ENCODE measurements around the gene VWA3A. TPM values are rescaled to one million over a fixed set of nuclear protein-coding genes. Genes with fewer than 3 reads are reported as not detected.

Gene VWA3A
- total RNA-seq, 1 donor from 2014 or later: 0.53 TPM

DNA sequence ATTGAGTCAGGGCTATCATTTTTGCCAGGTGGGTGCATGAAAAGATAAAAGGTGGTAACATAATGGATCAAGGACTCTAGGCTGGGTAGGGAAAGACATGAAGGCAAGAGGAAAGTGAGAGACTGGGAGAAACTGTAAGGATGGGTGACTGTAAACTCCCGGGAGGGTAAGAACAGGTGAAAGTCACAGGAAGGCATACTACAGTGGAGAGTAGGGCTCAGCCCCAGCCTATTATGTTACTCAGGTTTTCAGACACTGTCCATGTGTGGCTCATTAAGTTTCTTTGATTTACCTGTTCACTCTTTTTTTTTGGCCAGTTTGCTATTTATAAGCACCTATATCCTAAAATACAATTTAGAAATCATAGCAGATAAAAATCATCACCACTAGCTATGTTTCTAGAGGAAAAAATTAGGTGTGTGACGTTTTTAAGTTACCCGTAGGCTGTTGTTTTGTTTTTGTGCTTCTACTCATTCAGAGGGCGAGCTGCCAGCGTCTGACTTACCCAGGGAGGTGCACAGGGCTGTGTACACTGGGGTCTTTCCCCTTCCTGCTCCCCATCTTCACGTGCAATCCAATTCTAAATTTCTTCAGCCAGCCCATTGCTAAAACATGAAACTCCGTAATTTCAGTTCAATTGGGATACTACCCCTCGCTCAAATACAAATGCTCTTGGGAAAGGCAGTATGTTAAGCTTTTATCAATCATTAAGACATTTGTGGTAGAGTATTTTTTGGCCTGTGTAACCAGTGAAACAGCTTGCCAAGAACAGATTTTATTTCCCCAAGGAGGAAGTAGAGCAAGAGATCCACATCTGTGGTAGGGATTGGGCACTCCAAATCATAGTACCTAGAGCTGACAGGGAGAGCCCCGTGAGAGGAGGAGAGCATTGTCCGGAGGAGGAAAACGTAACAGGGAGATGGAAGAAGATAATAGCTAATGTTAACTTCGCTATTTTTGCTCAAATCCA lies 21.7 kb upstream of the VWA3A start:
- DNase-seq: no peak
- peaks cover 11% of the 10 kb centered on the region for H3K36me3 Mint-ChIP-seq (ENCODE audit: low read depth)
- no peaks in the 10 kb centered on the region for H3K9me3 Mint-ChIP-seq
- POLR2A ChIA-PET: no interaction called here
- no peak for ATAC-seq (ENCODE audit: low read depth)
- H3K4me1 Mint-ChIP-seq: no peaks in the 10 kb centered on the region
- no peaks in the 10 kb centered on the region for H3K27me3 Mint-ChIP-seq
- no peak overlapping the region for H3K4me3 Mint-ChIP-seq
- CTCF ChIA-PET: interaction anchor here (1.5 to 1.9 kb wide), 3 partner anchors 9 to 70 kb away, joined by 5 to 6 read pairs (median 6); no protein-coding TSS in a partner anchor
- intact Hi-C loops (cut with micrococcal nuclease): no loop called here
- TF ChIP-seq CTCF (IDR thresholded peaks at IDR 0.05): no peak
- H3K27ac Mint-ChIP-seq: no peak overlapping the region

DNA sequence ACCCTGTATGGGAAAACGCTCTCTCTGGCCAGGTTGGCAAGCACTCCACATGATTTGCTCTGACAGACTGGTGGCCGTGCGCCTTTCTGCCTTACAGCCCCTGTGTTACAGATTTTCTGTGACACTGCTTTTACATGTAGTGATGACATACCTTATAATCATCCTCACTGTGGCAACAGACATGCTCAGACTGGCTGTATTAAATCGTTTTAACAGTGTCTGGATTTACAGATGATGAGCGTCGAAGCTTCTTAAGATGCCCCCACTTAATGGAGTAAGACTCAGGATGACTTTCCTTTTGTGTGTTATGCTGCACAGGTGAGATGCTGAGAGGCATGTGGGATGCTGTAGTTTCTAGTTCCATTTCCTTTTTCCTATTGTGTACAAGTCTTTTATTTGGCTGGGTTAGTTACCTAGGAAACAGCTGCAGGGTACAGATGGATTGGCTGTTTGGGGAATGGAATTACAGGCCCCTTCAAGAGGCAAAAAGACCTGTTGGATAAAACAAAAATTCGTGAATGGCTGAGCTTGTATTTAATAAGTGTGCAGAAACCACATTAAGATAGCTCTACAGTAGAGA lies 20.9 kb upstream of the VWA3A start:
- no peak for DNase-seq
- Mint-ChIP-seq H3K9me3 (no peaks in the 10 kb centered on the region), H3K4me3 (no peak overlapping the region), H3K4me1 (no peaks in the 10 kb centered on the region), H3K27me3 (no peaks in the 10 kb centered on the region), H3K36me3 (ENCODE audit: low read depth) (peaks cover 11% of the 10 kb centered on the region), H3K27ac (no peak overlapping the region)
- no peak for TF ChIP-seq CTCF (IDR thresholded peaks at IDR 0.05)
- ChIA-PET POLR2A (no interaction called here), CTCF (interaction anchor here (1.0 to 1.9 kb wide), 4 partner anchors 10 to 71 kb away, joined by 3 to 6 read pairs (median 6); no protein-coding TSS in a partner anchor)
- intact Hi-C loops (cut with micrococcal nuclease): no loop called here
- ATAC-seq (ENCODE audit: low read depth): no peak

- TF ChIP-seq CTCF (IDR thresholded peaks at IDR 0.05): no peak
- Mint-ChIP-seq H3K9me3 (no peaks in the 10 kb centered on the region), H3K36me3 (ENCODE audit: low read depth) (peaks cover 13% of the 10 kb centered on the region), H3K27ac (no peak overlapping the region), H3K4me3 (no peak overlapping the region), H3K4me1 (no peaks in the 10 kb centered on the region), H3K27me3 (no peaks in the 10 kb centered on the region)
- DNase-seq (no peak), ATAC-seq (ENCODE audit: low read depth) (no peak)
- CTCF ChIA-PET: interaction anchor here (0.8 to 1.4 kb wide), 2 partner anchors 26 to 71 kb away, joined by 3 to 5 read pairs; no protein-coding TSS in a partner anchor
- POLR2A ChIA-PET: no interaction called here
- intact Hi-C loops (cut with micrococcal nuclease): no loop called here
These were observed 19.0 kb upstream of the VWA3A start for GRCh38 chr16:22073350-22073749.

DNA sequence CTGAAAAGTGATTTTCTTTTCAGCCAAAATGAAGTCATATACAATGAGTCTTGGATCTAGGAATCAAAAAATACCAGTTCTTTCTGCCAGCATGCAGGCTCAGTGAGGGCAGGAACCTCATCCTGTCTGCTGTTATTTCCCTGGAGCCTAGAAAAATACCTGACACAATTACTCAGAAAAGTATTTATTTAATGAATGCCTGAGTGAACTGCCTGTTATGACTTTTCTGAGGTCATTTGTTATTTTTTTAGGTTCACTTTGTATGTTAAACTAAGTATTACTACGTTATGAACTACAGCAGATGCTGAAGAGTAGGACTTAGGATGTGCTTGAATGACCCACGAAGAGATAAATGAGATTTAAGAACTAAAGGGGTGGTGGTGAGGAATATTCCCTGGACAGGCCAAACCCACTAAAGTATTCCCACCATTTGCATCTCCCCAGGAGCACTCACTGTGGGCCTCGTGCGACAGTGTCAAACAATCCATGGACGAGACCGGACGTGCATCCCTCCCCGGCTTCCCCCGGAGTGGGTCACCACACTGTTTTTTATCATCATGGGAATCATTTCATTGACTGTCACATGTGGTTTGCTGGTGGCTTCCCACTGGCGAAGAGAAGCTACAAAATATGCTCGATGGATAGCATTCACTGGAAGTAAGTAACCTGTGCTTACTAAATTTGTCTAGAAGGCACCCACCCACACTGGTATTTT lies 17.1 kb upstream of the VWA3A start:
- H3K9me3 Mint-ChIP-seq: no peaks in the 10 kb centered on the region
- H3K27ac Mint-ChIP-seq: no peak overlapping the region

More for the DNA sequence above, 17.1 kb upstream of the VWA3A start:
- intact Hi-C loops (cut with micrococcal nuclease): no loop called here
- CTCF ChIA-PET: interaction anchor here (4.4 to 5.8 kb wide), 2 partner anchors 73 to 113 kb away, joined by 60 to 232 read pairs; partner anchors contain the start of genes MOSMO and PDZD9
- POLR2A ChIA-PET: no interaction called here
- Mint-ChIP-seq H3K4me3 (no peak overlapping the region), H3K27me3 (no peaks in the 10 kb centered on the region), H3K36me3 (ENCODE audit: low read depth) (peaks cover 15% of the 10 kb centered on the region), H3K4me1 (no peaks in the 10 kb centered on the region)
- DNase-seq: no peak
- ATAC-seq (ENCODE audit: low read depth): no peak
- no peak for TF ChIP-seq CTCF (IDR thresholded peaks at IDR 0.05)
